SU-DHL-6 (cell line): ENCODE measurements around the gene LYSMD1.

Source experiments
- EZH2phosphoT487 ChIP-seq: fragments of 200-600 bp; sonication (generic), shearing (Covaris generic); conservative IDR thresholded peaks from 2 replicates; pipeline ENCODE4 v1.6.1; 2018; ENCODE audit warnings: mild to moderate bottlenecking, antibody characterized with exemption, low read length, moderate library complexity, mixed read lengths
- TF ChIP-seq, protein P1 (sequence below): fragments of 200-600 bp; sonication (generic); IDR thresholded peaks from one replicate; pipeline ENCODE4 v1.5.1; 2017; ENCODE audit warnings: antibody characterized with exemption, mild to moderate bottlenecking, low read length, moderate library complexity; ENCODE audit not compliant: insufficient read depth, poor library complexity, severe bottlenecking

- TF ChIP-seq, protein P1, sequence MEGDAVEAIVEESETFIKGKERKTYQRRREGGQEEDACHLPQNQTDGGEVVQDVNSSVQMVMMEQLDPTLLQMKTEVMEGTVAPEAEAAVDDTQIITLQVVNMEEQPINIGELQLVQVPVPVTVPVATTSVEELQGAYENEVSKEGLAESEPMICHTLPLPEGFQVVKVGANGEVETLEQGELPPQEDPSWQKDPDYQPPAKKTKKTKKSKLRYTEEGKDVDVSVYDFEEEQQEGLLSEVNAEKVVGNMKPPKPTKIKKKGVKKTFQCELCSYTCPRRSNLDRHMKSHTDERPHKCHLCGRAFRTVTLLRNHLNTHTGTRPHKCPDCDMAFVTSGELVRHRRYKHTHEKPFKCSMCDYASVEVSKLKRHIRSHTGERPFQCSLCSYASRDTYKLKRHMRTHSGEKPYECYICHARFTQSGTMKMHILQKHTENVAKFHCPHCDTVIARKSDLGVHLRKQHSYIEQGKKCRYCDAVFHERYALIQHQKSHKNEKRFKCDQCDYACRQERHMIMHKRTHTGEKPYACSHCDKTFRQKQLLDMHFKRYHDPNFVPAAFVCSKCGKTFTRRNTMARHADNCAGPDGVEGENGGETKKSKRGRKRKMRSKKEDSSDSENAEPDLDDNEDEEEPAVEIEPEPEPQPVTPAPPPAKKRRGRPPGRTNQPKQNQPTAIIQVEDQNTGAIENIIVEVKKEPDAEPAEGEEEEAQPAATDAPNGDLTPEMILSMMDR, result no peak
- no peak for TF ChIP-seq EZH2phosphoT487
Observed at GRCh38 chr1:151189637-151190445, 24.1 kb upstream of the LYSMD1 start, which contains the start of gene VPS72.
